H9 (cell line): ENCODE data around the gene CDC42EP3. TPM values are rescaled to one million over a fixed set of nuclear protein-coding genes. Genes with fewer than 3 reads are reported as not detected.

Experiments
- DNase-seq: peaks from one replicate; pipeline ENCODE4 v3.0.0-alpha.2; 2017
- H2AFZ ChIP-seq: one replicate; pipeline ENCODE4 v1.6.1; 2013; ENCODE audit warnings: mild to moderate bottlenecking, low read length, control low read depth, moderate library complexity
- H2AK5ac ChIP-seq: 2 replicates; pipeline ENCODE4 v1.6.1; 2013; ENCODE audit warnings: low read length, control low read depth, mixed read lengths; ENCODE audit not compliant: insufficient read length
- H2BK120ac ChIP-seq: one replicate; pipeline ENCODE4 v1.6.1; 2013; ENCODE audit warnings: low read depth, mild to moderate bottlenecking, low read length, control low read depth, inconsistent platforms; ENCODE audit not compliant: poor library complexity, severe bottlenecking
- H2BK12ac ChIP-seq: 2 replicates; pipeline ENCODE4 v1.6.1; 2013; ENCODE audit warnings: low read length, control low read depth, mixed read lengths, low read depth; ENCODE audit not compliant: insufficient read length
- H2BK15ac ChIP-seq: 2 replicates; pipeline ENCODE4 v1.6.1; 2013; ENCODE audit warnings: low read depth, low read length, control low read depth
- H2BK20ac ChIP-seq: one replicate; pipeline ENCODE4 v1.6.1; 2013; ENCODE audit warnings: low read depth, mild to moderate bottlenecking, low read length, control low read depth, inconsistent platforms; ENCODE audit not compliant: poor library complexity, severe bottlenecking
- H2BK5ac ChIP-seq: 2 replicates; pipeline ENCODE4 v1.6.1; 2013; ENCODE audit warnings: low read length, control low read depth, mixed read lengths; ENCODE audit not compliant: insufficient read length
- H3K14ac ChIP-seq: 2 replicates; pipeline ENCODE4 v1.6.1; 2013; ENCODE audit warnings: low read length, control low read depth; ENCODE audit not compliant: insufficient read depth
- H3K18ac ChIP-seq: 2 replicates; pipeline ENCODE4 v1.6.1; 2013; ENCODE audit warnings: low read depth, mild to moderate bottlenecking, mixed read lengths, low read length, control low read depth; ENCODE audit not compliant: insufficient read length
- H3K23ac ChIP-seq: 2 replicates; pipeline ENCODE4 v1.6.1; 2013; ENCODE audit warnings: low read length, control low read depth, mixed read lengths, low read depth; ENCODE audit not compliant: insufficient read length
- H3K23me2 ChIP-seq: 2 replicates; pipeline ENCODE4 v1.6.1; 2013; ENCODE audit warnings: low read depth, mild to moderate bottlenecking, mixed read lengths, low read length, control low read depth; ENCODE audit not compliant: insufficient read length, poor library complexity, severe bottlenecking
- H3K27ac ChIP-seq: 2 replicates; pipeline ENCODE4 v1.5.1; 2013; ENCODE audit warnings: low read length, control low read depth, mixed read lengths, low read depth; ENCODE audit not compliant: insufficient read length
- H3K27me3 ChIP-seq: 2 replicates; pipeline ENCODE4 v1.6.1; 2013; ENCODE audit warnings: low read length, control low read depth, inconsistent platforms; ENCODE audit not compliant: insufficient read depth
- H3K4ac ChIP-seq: 2 replicates; pipeline ENCODE4 v1.6.1; 2013; ENCODE audit warnings: low read depth, mild to moderate bottlenecking, control low read depth, inconsistent platforms, low read length, moderate library complexity
- H3K4me1 ChIP-seq: 2 replicates; pipeline ENCODE4 v1.6.1; 2013; ENCODE audit warnings: low read length, control low read depth, inconsistent platforms; ENCODE audit not compliant: insufficient read depth
- H3K4me2 ChIP-seq: 2 replicates; pipeline ENCODE4 v1.6.1; 2013; ENCODE audit warnings: low read length, control low read depth, mixed read lengths; ENCODE audit not compliant: insufficient read length, insufficient read depth
- H3K56ac ChIP-seq: 2 replicates; pipeline ENCODE4 v1.6.1; 2013; ENCODE audit warnings: low read depth, mild to moderate bottlenecking, mixed read lengths, low read length, control low read depth; ENCODE audit not compliant: insufficient read length
- H3K79me1 ChIP-seq: 2 replicates; pipeline ENCODE4 v1.6.1; 2013; ENCODE audit warnings: low read depth, mild to moderate bottlenecking, moderate library complexity, low read length, control low read depth, inconsistent platforms; ENCODE audit not compliant: insufficient read depth, poor library complexity, severe bottlenecking
- H3K79me2 ChIP-seq: 2 replicates; pipeline ENCODE4 v1.6.1; 2013; ENCODE audit warnings: low read length, control low read depth, inconsistent platforms; ENCODE audit not compliant: insufficient read depth
- H3K9ac ChIP-seq: 2 replicates; pipeline ENCODE4 v1.6.1; 2013; ENCODE audit warnings: low read length, control low read depth, mixed read lengths; ENCODE audit not compliant: insufficient read length; ENCODE audit errors: extremely low read depth
- H3K9me3 ChIP-seq: one replicate; pipeline ENCODE4 v1.6.1; 2013; ENCODE audit warnings: low read depth, low read length, inconsistent platforms; ENCODE audit not compliant: control insufficient read depth
- H3T11ph ChIP-seq: one replicate; pipeline ENCODE4 v1.6.1; 2013; ENCODE audit warnings: mild to moderate bottlenecking, low read length, control low read depth, inconsistent platforms
- H4K20me1 ChIP-seq: one replicate; pipeline ENCODE4 v1.6.1; 2013; ENCODE audit not compliant: control insufficient read depth, insufficient read length, insufficient read depth
- H4K5ac ChIP-seq: 2 replicates; pipeline ENCODE4 v1.6.1; 2013; ENCODE audit warnings: low read depth, mild to moderate bottlenecking, mixed read lengths, low read length, control low read depth; ENCODE audit not compliant: insufficient read length
- H4K8ac ChIP-seq: replicated peaks from 2 replicates; pipeline ENCODE4 v1.6.1; 2013; ENCODE audit warnings: low read length, control low read depth, mixed read lengths, low read depth; ENCODE audit not compliant: insufficient read length
- H4K91ac ChIP-seq: 2 replicates; pipeline ENCODE4 v1.6.1; 2013; ENCODE audit warnings: low read depth, mild to moderate bottlenecking, moderate library complexity, mixed read lengths, low read length, control low read depth; ENCODE audit not compliant: insufficient read length
- H3K27ac Mint-ChIP-seq, 3 experiments: 2 replicates in 2 of 3; 3 replicates in 1 of 3; pipeline ENCODE4 v1.8.0; 2020 to 2021; ENCODE audit warnings: mixed read lengths in 3 of 3, mild to moderate bottlenecking in 1 of 3, moderate library complexity in 1 of 3
- H3K27me3 Mint-ChIP-seq: 2 replicates; pipeline ENCODE4 v1.8.0; 2021; ENCODE audit warnings: low read depth, mild to moderate bottlenecking, moderate library complexity, mixed read lengths
- H3K36me3 Mint-ChIP-seq, 3 experiments: 2 replicates in 2 of 3; 3 replicates in 1 of 3; pipeline ENCODE4 v1.8.0; 2020 to 2021; ENCODE audit warnings: low read depth in 3 of 3, mixed read lengths in 3 of 3; ENCODE audit not compliant: insufficient read depth in 1 of 3
- H3K4me1 Mint-ChIP-seq, 2 experiments: 2 replicates each; pipeline ENCODE4 v1.8.0; 2020; ENCODE audit warnings: mixed read lengths in 2 of 2
- H3K4me3 Mint-ChIP-seq, 2 experiments: 2 replicates in 1 of 2; 3 replicates in 1 of 2; pipeline ENCODE4 v1.8.0; 2020 to 2021; ENCODE audit warnings: mild to moderate bottlenecking in 2 of 2, mixed read lengths in 2 of 2, moderate library complexity in 1 of 2
- H3K9me3 Mint-ChIP-seq, 2 experiments: 2 replicates in 1 of 2; 3 replicates in 1 of 2; pipeline ENCODE4 v1.8.0; 2020; ENCODE audit warnings: mild to moderate bottlenecking in 2 of 2, mixed read lengths in 2 of 2, moderate library complexity in 1 of 2
- CTCF ChIP-seq: fragments of 200-600 bp; sonication (generic); conservative IDR thresholded peaks from 3 replicates; pipeline ENCODE4 v1.8.0; 2021; ENCODE audit warnings: antibody characterized with exemption, mild to moderate bottlenecking
- WGBS: extraction: QIAGEN DNeasy Blood & Tissue Kit; methylation state at CpG from one replicate; pipeline ENCODE4 v1.1.7; 2013; ENCODE audit warnings: missing lambda C conversion rate, low lambda C conversion rate, mixed read lengths; ENCODE audit not compliant: insufficient read length; ENCODE audit errors: extremely low coverage; 5-methylcytosine and 5-hydroxymethylcytosine counted together
- total RNA-seq: library from RNA; stranded (reverse); gene quantifications from 2 replicates; pipeline ENCODE4 v1.2.1, GENCODE V29; 2021

Gene CDC42EP3
- total RNA-seq, 1 experiment from 2014 or later: 61.5 TPM

- Histone ChIP-seq H3K4me1 (peaks cover 6% of the 10 kb centered on the region; the same call in 1 of the 2 replicates), H3K4me2 (no peak overlapping the region), H2BK12ac (no peak overlapping the region), H3K23me2 (peaks cover 14% of the 10 kb centered on the region), H2BK120ac (no peak overlapping the region), H3K56ac (no peak overlapping the region), H3K18ac (no peak overlapping the region), H3K4ac (no peak overlapping the region), H3K79me2 (peaks cover 44% of the 10 kb centered on the region; the same call in 1 of the 2 replicates), H2AK5ac (no peak overlapping the region), H3K14ac (no peak overlapping the region; the same call in 1 of the 2 replicates), H3K9me3 (no peaks in the 10 kb centered on the region), H3T11ph (no peak overlapping the region), H3K79me1 (peaks cover 15% of the 10 kb centered on the region), H4K5ac (no peak overlapping the region), H3K27ac (no peak overlapping the region), H4K20me1 (no peaks in the 10 kb centered on the region), H2BK5ac (no peak overlapping the region), H3K27me3 (no peaks in the 10 kb centered on the region), H3K9ac (no peak overlapping the region), H2AFZ (no peak overlapping the region), H3K23ac (no peak overlapping the region), H2BK20ac (no peak overlapping the region), H4K91ac (no peak overlapping the region), H2BK15ac (no peak overlapping the region), H4K8ac (no peak overlapping the region)
- Mint-ChIP-seq H3K27me3 (no peaks in the 10 kb centered on the region), H3K36me3 (peaks cover 10 to 59% (median 18%) of the 10 kb centered on the region in 3 experiments), H3K9me3 (no peaks in the 10 kb centered on the region; a peak in 1 of 5 replicates), H3K4me1 (peaks cover 52 to 61% of the 10 kb centered on the region in 2 experiments), H3K4me3 (no peak overlapping the region), H3K27ac (no peak overlapping the region)
- WGBS: no CpG with 5 or more reads among the region's 2 CpGs
- TF ChIP-seq CTCF: no peak
- DNase-seq: no peak
Measured at GRCh38 chr2:37666772-37667171, 4.7 kb downstream of the CDC42EP3 start.
